Left cardiac atrium (tissue), 4 donors: Measurements from ENCODE around the gene ST7. TPM values are rescaled to one million over a fixed set of nuclear protein-coding genes. Genes with fewer than 3 reads are reported as not detected.
"Not testable (repeated sequence)": the region's sequence is repeated elsewhere in the genome, so short reads cannot be mapped to it uniquely, and the experiment has no call there.

Source experiments
- ATAC-seq, 2 donors: fragments of 200-7000 bp; cut with Tn5 transposase; one replicate each; pipeline ENCODE4 v1.9.1; 2020; ENCODE audit warnings: mild to moderate bottlenecking in 2 of 2, moderate library complexity in 2 of 2
- DNase-seq: peaks from one replicate; pipeline ENCODE4 v3.0.0-alpha.2; 2020
- intact Hi-C, 2 donors: fragments of 100-400 bp; cut with DNase I; formaldehyde crosslinking; loops; one replicate each; pipeline versions ENCODE4 v1.14.1 to v1.15.1; 2022 to 2023
- total RNA-seq, 2 donors: library from RNA; stranded (reverse); fragmentation: NEBNext Ultra II Directional; extraction: Animal tissue kit (Norgen Biotek cat#: 25700); gene quantifications; one replicate each; pipeline ENCODE4 v1.2.1, GENCODE V29; 2021
- donor health status: DM: no; HTN: yes; CAD: no.
- donor health status: DM: no; HTN: yes; CAD: no; lungs with severe emphysema.
- donor health status: DM: yes; HTN: yes; CAD: no.
- donor health status: Dilated cardiomyopathy.

Gene ST7
- total RNA-seq, 2 donors from 2014 or later = 27.5 to 33.1 TPM

DNA sequence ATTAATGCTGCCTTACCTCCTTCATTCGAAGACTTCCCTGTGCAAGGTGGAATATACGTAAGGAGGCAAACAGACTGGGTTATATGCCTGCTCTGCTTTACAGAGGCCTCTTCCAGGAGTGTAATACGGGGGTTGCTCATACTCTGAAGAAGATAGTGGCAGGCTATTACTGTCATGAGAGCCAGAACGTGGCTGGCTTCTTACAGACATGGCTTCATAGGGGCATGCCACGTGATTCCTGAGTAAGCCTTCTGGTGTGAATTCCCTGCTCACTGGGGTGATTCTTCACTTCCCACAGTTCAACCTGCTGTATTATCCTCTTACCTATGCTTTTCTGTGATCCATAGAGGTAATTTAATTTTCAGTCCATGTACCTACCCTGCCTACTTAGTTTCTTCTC is 141.8 kb downstream of the ST7 start:
- no peak for DNase-seq
- ATAC-seq = peak in 1 of 2 donors; percentile 41
- intact Hi-C loops = no loop called here

DNA sequence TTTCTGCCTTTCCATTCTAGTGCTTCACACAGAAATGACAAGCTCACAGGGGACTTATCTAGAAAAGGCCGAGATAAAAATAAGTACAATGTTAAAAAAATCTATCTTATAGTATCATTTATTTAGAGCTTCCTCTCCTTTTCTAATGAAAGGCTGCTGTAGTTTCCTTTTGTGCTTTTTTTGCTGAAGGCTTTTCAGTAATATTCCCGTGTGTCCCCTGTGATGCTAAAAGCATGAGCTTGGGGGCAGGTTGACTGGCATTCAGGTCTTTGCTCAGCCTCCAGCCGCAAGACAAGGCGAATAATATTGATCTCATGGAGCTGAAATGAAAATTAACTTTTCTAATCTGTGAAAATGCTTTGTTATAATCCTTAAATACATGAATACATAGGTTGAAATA is 143.0 kb downstream of the ST7 start:
- no peak for DNase-seq
- ATAC-seq = no peak
- intact Hi-C loops = no loop called here

DNA sequence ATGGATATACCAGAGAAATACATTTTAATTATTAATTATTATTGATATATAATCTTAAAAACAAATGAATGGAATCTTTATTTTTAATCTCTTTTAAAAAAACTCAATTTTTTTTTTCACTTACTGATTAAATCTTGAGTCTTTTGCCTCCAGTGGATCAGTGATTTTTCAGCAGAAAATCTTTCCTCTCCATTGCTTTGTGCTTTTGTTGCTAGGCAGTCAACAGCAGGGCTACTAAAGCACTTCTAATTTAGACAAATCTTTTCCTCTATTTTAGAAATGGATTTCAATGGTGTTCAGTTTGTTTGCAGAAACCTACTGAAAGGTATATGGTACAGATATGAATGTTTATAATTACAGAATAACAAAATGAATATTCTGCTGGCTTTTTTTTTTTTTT is 143.6 kb downstream of the ST7 start:
- intact Hi-C loops = no loop called here
- no peak for ATAC-seq
- DNase-seq = no peak

DNA sequence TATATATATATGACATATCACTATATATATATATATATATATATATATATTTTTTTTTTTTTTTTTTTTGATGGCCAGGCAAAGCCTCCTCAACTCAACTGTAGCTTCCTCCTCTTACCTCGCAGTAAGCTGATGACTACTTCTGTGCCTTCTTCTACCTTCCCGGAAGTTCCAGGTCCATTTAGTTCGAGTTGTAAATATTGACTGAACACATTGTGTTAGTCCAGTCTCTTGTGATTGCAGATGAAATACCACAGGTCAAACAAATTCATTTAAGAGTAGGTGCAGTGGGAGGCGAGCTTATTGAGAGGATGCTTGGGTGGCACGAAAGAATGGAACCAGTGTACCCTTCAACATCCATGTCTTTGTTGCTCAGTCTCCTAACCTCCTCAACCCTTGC is 144.6 kb downstream of the ST7 start:
- no peak for DNase-seq
- intact Hi-C loops = no loop called here
- ATAC-seq = no peak

DNA sequence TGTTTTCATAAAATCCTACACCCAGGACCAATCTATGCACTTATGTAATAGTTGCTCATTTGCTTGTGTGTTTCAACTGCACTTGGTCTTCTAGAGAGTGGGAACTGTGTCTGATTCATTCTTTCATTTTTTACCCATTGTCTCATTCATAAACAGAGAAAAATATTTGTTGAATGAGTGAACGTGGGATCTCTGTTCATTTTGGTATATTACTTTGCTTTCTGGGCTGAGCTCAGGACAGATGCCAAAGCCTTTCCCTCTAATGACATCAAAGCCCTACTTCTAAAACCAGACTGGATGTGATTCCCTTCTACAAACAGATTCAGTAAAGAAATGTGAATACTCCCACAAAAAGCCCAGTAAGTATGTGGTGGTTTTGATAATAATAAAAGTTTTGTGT is 145.2 kb downstream of the ST7 start:
- ATAC-seq (peak in 1 of 2 donors; percentile 61), DNase-seq (no peak)
- intact Hi-C loops = no loop called here

DNA sequence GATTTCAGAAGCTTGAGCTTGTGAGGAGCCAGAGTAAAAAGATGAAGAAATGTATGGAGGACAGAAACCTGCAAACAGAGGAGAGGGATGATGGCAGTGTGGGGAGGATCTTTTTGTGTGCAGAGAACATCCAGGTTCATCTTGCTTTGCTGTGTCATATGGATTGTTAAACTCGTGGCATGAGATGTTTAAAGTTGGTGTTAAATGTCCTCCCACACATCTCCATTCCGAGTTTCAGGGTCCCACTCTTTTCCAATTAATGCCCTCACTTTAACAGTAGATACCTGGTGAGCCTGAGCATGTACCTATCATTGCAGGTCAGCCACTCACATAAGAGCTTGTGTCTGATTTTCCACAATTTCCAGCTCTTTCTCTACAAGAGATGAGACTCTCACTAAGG is 147.7 kb downstream of the ST7 start:
- no peak for DNase-seq
- no peak for ATAC-seq
- intact Hi-C loops = no loop called here

DNA sequence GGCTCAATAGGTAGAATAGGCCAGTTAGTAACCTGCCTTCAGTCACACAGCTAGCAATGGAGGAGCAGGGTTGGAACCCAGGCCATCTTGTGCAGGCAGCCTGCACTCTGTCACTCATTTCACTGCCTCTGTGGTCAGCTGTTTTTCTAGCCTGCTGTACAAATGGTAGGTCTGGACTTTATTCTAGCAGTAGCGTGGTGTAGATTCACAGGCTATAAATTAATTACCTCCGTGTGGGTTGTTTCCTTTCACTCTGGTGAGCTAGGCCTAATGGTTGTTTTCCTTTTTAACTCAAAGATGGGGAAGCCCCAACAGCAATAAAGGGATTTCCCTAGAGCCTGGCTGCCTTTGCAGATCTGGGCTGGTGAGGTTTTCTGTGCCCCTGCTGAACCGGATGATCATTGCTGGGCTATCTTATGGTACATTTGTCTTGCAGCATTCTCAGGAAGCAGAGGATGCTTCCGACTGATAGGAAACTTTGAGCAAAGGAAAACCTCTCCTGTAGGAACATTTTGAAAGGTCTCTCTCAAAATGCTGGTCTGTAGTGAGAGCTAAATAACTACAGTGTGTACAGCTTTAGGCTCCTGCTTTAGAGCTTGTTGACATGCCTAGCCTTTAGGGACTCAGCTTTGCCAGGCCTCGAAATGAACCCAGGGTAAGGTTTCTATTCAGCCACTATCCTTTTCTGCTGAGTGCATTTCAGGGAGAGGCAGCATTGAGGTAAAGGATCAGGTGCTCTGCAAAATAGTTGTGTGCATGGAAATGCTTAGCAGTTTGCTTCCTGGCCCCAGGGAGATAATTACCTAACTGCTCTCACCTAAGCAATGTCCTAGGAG is 157.4 kb downstream of the ST7 start:
- ATAC-seq = peak in 1 of 2 donors; percentile 23
- intact Hi-C loops = no loop called here
- DNase-seq = no peak

DNA sequence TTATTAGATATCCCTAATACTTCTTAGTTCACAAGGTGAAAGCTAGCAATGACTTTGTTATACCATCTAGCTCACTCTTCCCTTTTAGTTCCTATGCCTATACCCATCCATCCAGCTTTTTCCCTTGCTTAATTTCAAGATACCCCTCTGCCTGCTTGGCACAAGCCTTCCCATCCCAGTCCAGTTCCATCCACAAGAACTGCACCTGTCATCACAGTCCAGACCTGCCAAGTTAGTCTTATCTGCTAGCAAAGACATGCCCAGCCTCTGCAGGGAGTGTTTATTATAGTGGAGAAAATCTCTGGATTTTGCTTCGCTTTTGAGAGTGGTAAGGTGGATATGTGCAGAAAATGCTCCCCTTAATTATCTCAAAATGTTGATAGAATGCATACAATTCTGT is 158.2 kb downstream of the ST7 start:
- intact Hi-C loops = no loop called here
- ATAC-seq (peak; percentile 86 to 88), DNase-seq (no peak)

DNA sequence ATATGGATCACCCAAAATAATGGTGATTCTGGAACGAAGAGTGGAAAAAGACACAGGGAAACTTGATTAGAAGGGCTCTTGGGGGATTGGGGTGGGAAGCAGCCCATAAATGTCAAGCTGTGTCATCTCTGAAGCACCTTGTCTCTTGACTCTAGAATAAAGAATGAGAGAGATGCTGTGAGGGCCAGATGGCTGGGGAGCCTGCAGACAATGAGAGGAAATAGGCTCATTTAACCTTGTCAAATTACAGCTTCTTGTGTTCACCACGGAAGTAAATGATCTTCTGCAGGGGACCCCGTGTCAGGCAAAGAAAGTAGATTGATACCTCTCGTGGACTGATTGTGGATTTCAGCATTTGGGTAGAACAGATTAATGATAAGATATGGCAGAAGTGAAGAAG is 159.3 kb downstream of the ST7 start:
- ATAC-seq (no peak), DNase-seq (no peak)
- intact Hi-C loops = no loop called here

DNA sequence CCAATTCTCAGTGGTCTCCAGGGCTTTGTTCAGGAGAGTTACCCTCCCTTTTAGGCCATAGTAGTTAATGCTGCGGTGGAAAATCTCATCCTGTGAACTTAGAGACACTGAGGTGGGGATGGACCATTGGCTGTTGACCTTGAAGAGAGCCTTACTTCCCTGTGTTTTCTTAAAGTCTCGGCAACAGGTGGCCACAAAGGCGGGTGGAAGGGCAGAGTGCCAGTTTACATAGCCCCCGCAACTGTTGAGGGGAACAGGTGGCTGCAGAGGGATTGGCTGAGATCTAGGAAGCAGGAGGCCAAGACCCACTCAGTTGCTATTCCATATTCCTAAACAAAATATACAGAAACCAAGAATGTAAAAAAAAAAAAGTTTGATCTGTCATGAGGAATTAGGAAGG is 160.6 kb downstream of the ST7 start:
- DNase-seq (no peak), ATAC-seq (no peak)
- intact Hi-C loops = no loop called here

DNA sequence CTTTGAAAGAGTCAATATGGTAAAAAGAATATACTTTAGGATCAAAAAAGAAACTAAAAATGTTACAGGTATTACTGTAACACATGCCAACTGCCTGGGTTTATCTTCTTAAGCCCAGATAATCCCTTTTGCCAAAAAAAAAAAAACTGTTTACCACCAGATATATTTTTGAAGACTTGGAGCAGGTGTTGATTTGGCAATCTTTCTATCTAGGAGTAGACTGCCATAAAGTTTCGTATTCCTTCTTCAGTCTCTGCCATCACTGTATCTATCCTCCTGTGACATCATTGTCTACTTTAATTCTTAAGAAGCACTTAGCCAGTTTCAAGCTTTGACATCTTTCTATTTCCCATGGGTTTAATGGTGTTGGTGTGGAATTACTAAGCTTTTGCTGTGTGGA is 161.0 kb downstream of the ST7 start:
- DNase-seq (no peak), ATAC-seq (no peak)
- intact Hi-C loops = no loop called here

DNA sequence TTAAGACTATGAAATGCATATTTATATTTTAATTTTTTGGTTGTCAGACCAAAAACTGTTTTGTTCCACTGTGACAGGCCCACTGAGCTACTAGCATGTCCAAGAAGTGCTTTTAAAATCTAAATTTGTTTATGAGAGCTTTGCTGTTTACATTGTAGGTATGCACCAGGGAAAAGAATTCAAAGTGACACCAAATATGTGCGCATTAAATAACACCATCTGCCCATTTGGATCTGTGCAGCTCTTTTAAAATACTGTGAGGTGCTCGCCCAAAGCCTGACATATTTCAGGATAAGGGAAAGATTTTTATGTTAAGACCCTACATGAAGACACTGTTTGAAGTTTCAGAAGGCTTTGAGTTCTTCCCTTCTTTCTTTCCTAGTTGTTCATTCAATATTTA is 162.9 kb downstream of the ST7 start:
- ATAC-seq (no peak), DNase-seq (no peak)
- intact Hi-C loops = loop anchor here in 1 of 2 donors (5.0 kb wide), 2 partner anchors 129 to 184 kb away; no protein-coding TSS in a partner anchor

DNA sequence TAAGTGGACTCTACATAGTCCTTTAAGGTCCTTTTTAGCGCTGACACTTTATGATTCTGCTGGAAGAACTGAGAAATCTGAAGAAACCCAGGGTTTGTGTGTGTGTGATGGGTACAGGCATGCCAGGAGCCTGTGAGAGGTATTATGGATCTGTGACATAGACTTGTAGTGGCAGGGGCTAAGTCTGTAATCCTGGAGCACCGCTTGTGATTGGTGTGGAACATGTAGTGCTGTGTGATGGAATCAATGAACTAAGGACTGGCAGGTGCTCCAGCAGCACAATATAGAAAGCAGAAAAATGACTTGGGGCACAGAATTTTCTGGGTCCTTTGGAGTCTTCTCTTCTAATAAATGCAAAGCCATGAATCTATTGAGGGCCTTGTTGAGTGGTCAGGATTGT is 163.9 kb downstream of the ST7 start:
- DNase-seq (no peak), ATAC-seq (no peak)
- intact Hi-C loops = loop anchor here in 1 of 2 donors (5.0 kb wide), 2 partner anchors 130 to 185 kb away; no protein-coding TSS in a partner anchor

DNA sequence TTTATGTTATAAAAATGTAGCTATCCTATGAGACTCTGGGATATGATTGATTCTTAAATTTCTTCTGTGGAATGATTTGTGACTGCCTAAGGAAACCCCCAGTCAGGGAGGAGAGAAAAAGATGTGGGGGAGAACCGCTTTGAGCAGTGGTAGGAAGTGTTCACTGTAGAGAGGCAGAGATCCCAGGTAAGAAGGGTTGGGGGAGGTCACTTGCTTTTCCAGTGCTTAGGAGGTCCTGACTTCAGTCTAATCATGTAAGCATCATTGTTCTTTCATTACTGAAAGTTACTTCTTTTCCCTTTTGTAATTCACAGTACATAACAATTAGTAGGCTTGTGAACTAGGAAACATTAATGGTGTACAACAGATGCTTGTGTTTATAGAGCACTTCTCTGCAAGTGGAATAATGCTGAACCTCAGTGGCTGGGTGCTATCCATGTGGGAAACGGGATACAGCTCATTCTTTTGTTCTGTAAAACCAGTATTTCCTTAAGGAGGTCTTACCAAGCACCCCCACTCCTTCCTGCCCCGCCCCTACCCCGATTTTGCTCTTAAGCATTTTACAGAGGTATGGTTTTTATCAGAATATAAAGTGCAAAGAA is 165.4 kb downstream of the ST7 start:
- ATAC-seq (no peak), DNase-seq (no peak)
- intact Hi-C loops = loop anchor here (2.0 to 5.0 kb wide), 4 partner anchors 131 to 188 kb away; no protein-coding TSS in a partner anchor

DNA sequence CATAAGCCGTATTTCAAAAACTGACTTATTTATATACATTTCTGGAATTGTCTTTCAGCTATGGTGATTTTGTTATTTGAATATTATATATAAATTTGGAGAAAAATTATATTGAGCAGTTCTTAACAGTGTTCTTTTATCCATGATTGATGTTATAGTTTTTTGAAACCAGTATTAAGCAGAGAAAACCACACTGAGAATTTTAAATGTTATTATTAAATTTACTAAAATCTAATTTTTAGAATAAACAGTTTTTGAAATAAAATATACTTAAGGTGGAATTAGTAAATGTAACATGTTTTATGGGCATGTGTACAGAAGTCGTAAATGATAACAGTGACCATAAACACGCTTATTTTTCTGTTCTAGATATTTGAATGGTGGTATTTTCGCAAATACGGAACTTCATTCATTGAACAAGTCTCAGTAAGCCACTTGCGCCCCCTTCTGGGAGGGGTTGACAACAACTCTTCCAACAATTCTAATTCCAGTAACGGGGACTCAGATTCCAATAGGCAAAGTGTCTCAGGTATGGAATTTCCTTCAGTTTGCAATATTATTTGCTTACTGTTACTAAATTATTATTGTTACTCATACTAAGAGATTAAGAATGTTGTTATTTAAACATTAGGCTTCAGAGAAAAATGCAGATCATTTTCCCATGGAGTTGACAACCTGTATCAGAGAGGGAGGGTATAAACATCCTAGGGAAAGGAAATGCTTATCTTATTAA is 166.1 kb downstream of the ST7 start:
- ATAC-seq = peak in 1 of 2 donors; percentile 53
- intact Hi-C loops = loop anchor here (2.0 to 5.0 kb wide), 4 partner anchors 132 to 189 kb away; no protein-coding TSS in a partner anchor

DNA sequence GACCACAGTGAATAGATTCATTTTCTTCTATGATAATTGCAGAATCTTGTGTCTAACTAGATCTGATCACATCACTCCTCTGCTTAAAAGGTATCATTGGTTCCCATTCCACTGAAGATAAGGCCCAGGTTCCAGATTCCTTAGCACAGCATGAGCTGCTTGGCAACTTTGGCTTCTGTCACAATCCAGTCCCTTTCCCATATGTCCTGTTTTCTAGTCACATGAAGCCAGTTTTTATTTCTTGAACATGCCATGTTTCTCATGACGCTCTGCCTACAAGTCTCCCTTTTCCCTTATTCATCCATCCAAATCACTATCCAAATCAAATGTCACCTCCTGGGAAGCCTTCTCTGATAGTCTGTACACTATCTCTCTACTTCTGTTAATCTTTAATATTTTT is 167.0 kb downstream of the ST7 start:
- intact Hi-C loops, ATAC-seq, DNase-seq: not testable (repeated sequence)

More for the DNA sequence above, 166.1 kb downstream of the ST7 start:
- peak; percentile 78 for DNase-seq

DNA sequence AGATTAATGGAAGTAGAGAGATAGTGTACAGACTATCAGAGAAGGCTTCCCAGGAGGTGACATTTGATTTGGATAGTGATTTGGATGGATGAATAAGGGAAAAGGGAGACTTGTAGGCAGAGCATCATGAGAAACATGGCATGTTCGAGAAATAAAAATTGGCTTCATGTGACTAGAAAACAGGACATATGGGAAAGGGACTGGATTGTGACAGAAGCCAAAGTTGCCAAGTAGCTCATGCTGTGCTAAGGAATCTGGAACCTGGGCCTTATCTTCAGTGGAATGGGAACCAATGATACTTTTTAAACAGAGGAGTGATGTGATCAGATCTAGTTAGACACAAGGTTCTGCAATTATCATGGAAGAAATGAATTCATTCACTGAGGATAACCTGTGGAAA is 168.7 kb downstream of the ST7 start:
- intact Hi-C loops, DNase-seq, ATAC-seq: not testable (repeated sequence)

DNA sequence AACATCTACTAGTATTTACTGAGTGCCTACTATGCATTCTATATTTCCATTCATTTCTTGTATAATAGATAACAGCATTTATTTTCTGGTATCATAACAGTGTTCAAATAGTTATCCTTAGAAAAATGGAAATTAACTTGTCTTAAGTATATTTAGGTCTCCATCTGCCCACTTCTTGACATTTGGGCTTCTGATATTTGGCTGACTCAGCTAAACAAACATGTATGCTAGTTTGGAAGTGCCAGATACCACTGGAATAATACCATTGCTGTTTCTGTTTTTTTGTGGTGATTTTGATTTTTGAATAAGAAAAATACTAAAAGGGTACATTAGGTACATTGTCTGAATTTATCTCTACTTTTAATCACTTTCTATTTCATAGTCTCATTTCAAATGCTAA is 169.2 kb downstream of the ST7 start:
- intact Hi-C loops = no loop called here
- no peak for DNase-seq
- ATAC-seq = no peak

DNA sequence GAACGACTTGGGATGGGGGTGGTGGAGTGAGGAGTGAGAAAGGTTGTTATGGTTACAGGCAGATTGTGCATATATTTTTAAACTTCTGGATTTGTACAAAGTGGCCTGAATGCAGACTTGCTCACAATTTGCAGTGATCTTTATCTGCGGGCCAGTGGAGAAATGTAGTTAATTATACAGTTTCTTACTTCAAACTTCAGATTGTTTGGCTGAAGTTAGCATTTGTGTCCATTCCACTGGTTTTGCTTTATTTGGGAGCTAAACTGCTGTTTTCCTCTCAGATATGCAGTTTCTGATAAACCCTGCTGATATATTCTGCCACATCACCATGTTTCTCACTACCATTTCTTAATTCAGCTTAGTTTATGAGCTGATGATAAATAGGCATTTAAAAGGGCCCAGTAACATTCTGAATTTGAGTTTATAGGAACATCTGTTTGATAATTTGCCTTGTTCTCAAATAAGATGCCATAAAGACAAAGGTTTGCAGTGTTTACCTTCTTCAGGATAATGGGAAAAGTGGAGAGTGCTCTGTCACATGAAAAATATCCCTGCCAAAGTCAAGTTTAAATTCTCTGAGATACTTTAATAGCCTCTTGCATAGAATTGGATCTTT is 170.1 kb downstream of the ST7 start:
- intact Hi-C loops = no loop called here
- no peak for ATAC-seq
- no peak for DNase-seq
